HG02588 (cell line): Measurements from ENCODE around the gene FAM210A.
"Not testable (repeated sequence)": the region's sequence is repeated elsewhere in the genome, so short reads cannot be mapped to it uniquely, and the experiment has no call there.

Experiments
- ATAC-seq: cut with Tn5 transposase; IDR thresholded peaks from one replicate; pipeline ENCODE4 v1.9.1; 2021; ENCODE audit warnings: mild to moderate bottlenecking, moderate library complexity; ENCODE audit not compliant: unreplicated experiment

The FAM210A gene

GRCh38 chr18:13710414-13710831 lies 15.9 kb downstream of the FAM210A start:
- no peak for ATAC-seq

- no peak for ATAC-seq
Measured at GRCh38 chr18:13703899-13704298, 22.5 kb downstream of the FAM210A start.

- no peak for ATAC-seq
Measured at GRCh38 chr18:13700153-13700552, 26.2 kb downstream of the FAM210A start.

- no peak for ATAC-seq
Measured at GRCh38 chr18:13696961-13697360, 29.4 kb downstream of the FAM210A start.

GRCh38 chr18:13695337-13695736 lies 31.0 kb downstream of the FAM210A start:
- not testable (repeated sequence) for ATAC-seq

GRCh38 chr18:13690060-13690459 lies 36.3 kb downstream of the FAM210A start:
- not testable (repeated sequence) for ATAC-seq

GRCh38 chr18:13688191-13689136 lies 37.9 kb downstream of the FAM210A start:
- ATAC-seq, result no peak

GRCh38 chr18:13684546-13684945 lies 41.8 kb downstream of the FAM210A start:
- no peak for ATAC-seq

- ATAC-seq, result no peak
Measured at GRCh38 chr18:13681701-13682100, 44.7 kb downstream of the FAM210A start.

- ATAC-seq, result no peak
Measured at GRCh38 chr18:13680612-13681011, 45.7 kb downstream of the FAM210A start.

GRCh38 chr18:13677350-13677749 lies 49.0 kb downstream of the FAM210A start:
- not testable (repeated sequence) for ATAC-seq

- ATAC-seq, result no peak
Measured at GRCh38 chr18:13676471-13676870, 49.9 kb downstream of the FAM210A start.

- ATAC-seq, result no peak
Measured at GRCh38 chr18:13672657-13673056, 53.7 kb downstream of the FAM210A start.

- no peak for ATAC-seq
Measured at GRCh38 chr18:13661779-13662256, 64.5 kb downstream of the FAM210A start.

- no peak for ATAC-seq
Measured at GRCh38 chr18:13661051-13661778, 65.1 kb downstream of the FAM210A start.

- no peak for ATAC-seq
Measured at GRCh38 chr18:13660510-13660909, 65.8 kb downstream of the FAM210A start.

GRCh38 chr18:13658436-13659204 lies 67.7 kb downstream of the FAM210A start:
- ATAC-seq, result no peak

- ATAC-seq, result no peak
Measured at GRCh38 chr18:13657974-13658373, 68.4 kb downstream of the FAM210A start.

GRCh38 chr18:13653746-13654433 lies 72.5 kb downstream of the FAM210A start:
- no peak for ATAC-seq
